HG02938 (cell line): ENCODE measurements around the gene SPTSSB.

Experiments used
- ATAC-seq: cut with Tn5 transposase; IDR thresholded peaks from one replicate; pipeline ENCODE4 v1.9.1; 2021; ENCODE audit warnings: mild to moderate bottlenecking, moderate library complexity; ENCODE audit not compliant: unreplicated experiment

Gene SPTSSB

DNA sequence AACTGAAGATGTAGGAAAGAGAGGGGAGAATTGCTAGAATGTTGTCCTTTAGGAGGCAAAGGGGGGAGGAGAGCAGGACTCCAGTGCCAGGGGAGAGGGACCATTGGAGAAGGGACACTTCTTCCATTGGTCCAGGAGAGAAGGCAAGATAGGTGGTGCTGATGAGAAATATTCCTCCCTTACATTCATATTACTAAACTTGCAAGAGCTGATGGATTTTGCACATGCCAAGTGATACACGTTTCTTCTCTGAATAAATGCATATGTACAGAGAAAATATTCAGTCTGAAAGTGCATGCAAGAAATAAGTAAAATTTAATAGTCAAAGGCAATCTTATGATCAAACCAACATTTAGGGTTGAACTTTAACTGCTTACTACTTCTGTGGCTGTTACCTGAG is 21.5 kb upstream of the SPTSSB start:
- no peak for ATAC-seq

GRCh38 chr3:161390200-161390599 is 18.9 kb upstream of the SPTSSB start:
- no peak for ATAC-seq

GRCh38 chr3:161389445-161390035 is 18.2 kb upstream of the SPTSSB start:
- no peak for ATAC-seq

DNA sequence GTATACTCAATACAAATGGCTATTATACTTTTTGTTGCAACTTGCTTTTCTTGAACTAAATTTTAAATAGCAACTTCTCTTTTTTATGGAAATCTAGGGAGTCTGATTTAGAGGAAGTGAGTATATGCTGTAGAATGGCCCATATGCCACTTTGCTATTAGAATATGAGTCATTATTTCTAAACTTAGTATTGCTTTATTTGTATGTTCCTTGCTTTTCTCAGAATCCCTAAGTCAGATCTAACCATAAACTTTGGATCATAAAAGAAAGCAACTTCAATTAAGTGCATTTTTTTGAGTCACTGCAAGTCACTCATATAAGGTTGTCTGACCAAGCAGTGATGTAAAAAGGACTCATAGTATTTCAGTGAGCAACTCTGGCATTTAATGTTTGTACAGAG is 17.5 kb upstream of the SPTSSB start:
- ATAC-seq: no peak

- ATAC-seq: no peak
These were observed 15.9 kb upstream of the SPTSSB start for GRCh38 chr3:161386991-161387770.

DNA sequence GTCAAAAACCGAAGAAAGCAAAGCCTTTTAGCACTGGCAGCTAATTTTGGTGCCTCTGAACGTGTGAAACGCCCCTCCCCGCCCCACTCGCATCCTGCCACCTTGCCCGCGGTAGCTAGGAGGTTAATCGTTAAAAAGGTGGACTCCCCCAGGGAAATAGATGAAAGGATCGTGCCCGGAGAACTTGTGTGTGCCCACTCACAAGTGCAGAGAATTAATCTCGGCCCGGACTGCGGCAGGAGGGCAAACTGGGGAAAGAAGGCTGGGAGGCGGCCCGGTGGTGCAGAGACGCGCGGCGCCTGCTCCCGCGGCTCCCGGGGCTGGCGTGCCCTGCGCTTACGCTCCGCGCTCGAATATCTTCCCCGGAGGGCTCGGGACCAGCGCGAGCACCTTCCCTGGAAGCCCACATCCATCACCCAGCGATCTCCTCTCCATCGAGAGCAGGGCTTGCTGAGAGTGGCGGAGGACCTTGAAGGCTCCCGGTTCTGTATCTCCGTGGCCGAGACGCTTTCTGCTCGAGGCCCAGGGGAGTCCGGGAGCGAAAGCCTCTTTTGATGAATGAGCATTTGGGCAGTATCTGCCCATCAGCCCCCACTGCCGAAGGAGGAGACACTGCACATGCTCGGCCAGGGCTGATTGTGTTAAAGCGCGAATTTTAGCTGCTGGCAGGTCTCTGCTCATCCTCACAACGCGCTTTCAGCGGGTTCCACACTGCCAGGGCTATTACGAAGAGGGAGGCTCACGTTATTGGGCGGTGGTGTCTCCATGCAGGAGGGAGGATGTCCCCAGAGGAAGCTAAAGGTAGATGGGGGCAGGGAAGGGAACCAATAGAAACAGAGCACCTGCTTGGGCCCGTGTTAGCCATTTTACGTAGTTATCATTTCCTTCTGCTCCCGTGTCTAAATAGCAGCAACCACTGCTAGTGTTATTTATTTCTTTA is 1.3 kb upstream of the SPTSSB start:
- peak; percentile 43 for ATAC-seq

- ATAC-seq: no peak
These were observed 1.8 kb downstream of the SPTSSB start for GRCh38 chr3:161369531-161369930.

- no peak for ATAC-seq
These were observed 5.2 kb downstream of the SPTSSB start for GRCh38 chr3:161366094-161366493.

GRCh38 chr3:161358488-161358887 is 12.8 kb downstream of the SPTSSB start:
- ATAC-seq: no peak

- ATAC-seq: no peak
These were observed 15.0 kb downstream of the SPTSSB start for GRCh38 chr3:161356287-161356686.

GRCh38 chr3:161355508-161355907 is 15.8 kb downstream of the SPTSSB start:
- no peak for ATAC-seq

GRCh38 chr3:161354554-161354953 is 16.8 kb downstream of the SPTSSB start:
- no peak for ATAC-seq

GRCh38 chr3:161351330-161351729 is 20.0 kb downstream of the SPTSSB start:
- ATAC-seq: no peak

DNA sequence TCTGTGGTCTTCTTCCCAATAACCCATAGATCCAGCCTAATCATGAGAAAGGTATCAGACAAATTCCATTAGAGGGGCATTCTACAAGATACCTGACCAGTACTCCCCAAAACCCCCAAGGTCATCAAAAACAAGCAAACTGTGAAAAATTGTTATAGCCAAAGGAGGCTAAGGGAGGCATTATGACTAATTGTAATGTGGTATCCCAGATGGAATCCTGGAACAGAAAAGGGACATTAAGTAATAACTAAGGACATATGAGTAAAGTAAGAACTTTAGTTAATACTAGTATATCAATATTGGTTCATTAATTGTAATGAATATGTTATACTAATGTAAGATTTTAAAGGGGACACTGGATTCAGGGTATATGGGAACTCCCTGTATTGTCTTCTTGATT is 20.4 kb downstream of the SPTSSB start:
- no peak for ATAC-seq

- peak; percentile 66 for ATAC-seq
These were observed 21.6 kb downstream of the SPTSSB start for GRCh38 chr3:161349529-161350312.

DNA sequence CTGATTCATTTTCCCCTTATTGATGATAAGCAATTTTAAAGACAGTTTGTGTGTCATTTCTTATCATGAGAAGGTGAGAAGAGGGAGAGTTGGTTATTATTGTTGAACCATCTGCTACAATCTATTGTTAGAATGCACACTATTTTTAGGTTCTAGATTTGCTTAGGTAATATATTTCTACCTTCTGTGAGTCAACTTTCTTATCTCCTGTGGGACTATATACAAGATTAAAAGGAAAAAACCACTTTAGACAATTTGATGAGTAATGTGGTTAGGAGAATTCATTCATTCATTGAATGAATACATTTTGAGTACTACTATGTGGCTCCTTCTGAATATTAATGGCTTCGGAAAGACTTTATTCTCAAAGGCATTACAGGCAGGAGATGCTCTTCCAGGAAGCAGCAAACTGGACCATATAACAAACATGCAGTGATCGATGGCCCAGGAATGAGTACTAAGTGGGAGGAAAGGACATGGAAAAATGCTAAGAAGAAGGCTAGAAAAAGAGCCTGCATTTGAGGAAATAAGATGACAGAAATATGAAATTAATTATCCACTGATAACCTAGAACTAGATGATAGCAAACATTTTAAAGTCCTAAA is 22.4 kb downstream of the SPTSSB start:
- no peak for ATAC-seq

GRCh38 chr3:161347726-161348125 is 23.6 kb downstream of the SPTSSB start:
- no peak for ATAC-seq

DNA sequence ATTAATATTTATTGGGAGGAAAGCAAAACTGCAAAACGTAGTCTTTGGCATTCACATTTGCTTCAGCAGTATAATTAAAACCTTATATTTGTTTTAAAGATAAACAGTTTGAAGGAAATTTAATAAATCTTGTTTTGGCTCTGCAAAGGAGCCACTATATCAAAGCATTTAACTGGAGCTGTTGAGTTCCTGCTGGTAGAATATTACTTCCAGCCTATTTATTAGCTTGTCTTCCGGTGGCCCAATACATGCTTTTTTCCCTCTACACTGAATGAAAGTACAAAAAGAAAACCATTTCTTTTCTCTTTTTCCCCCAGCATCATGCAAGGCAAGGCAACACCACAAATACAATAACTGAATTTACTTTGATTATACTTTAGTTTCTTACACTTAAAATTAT is 26.3 kb downstream of the SPTSSB start:
- ATAC-seq: no peak

DNA sequence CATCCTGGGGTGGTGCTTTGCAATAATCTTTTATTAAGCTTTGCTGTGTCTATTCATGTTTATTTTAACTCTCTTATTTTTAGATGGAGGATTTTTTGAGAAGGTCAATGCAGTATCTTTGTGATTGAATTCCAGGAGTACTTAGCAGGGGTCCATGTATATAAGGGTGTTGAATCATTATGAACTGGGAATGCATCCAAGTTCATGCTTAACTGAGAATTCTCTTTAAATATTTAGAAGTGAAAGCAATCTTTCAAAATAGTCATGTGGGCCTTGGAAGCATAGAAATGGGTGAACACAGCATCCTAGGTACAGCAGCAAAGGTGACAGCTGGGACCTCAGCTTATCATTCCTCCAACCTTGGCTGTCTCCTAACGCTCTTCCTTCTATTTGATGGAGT is 27.3 kb downstream of the SPTSSB start:
- ATAC-seq: no peak

GRCh38 chr3:161343540-161343939 is 27.8 kb downstream of the SPTSSB start:
- ATAC-seq: no peak
